ENCODE measurements around the gene BCAN.

DNA sequence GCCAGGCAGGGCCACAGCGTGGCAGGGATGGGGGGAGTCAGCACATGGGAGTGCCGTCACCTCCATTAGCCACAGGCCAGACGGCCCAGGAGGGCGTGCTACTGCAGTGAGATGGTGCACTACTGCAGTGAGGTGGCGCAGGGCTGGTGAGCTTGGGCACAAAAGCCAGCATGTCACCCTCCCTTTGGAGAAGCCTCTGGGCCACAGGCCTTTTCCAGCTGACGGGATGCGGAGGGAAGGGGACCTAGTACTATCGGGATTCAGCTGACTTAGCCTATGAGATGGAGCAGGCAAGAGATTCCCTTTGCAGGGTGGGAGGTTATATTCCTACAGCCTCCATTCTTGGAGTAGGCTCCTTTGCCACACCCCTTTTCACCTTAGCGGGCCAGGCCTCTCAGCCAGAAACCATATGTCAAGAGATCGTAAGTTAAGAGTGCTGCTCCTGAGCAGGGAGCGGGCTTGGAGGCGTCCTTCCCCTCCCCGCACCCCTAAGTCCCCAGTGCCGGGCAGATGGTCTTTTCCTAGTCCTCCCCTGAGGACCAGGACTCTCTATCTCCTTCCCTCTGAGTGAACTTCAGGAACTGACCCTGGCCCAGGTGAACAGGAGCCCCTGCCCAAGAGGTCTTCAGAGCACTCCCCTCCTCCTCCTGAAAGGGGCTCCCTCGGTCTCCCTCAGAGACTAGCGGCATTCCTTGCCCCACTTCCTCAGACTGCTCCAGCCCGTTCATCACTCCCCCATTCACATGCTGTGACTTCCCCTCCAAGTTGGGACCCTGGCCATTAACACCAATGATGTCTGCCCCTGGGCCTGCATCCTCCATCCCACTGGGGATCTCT lies 27.1 kb downstream of the BCAN start:
- no peak for TF ChIP-seq CTBP2 (IDR thresholded peaks at IDR 0.05; ENCODE audit: borderline replicate concordance, insufficient read depth, insufficient read length, low read length)
- no peak for TF ChIP-seq PHF8 (conservative IDR thresholded peaks at IDR 0.05; ENCODE audit: low read depth, low read length)
- TF ChIP-seq, protein P1, sequence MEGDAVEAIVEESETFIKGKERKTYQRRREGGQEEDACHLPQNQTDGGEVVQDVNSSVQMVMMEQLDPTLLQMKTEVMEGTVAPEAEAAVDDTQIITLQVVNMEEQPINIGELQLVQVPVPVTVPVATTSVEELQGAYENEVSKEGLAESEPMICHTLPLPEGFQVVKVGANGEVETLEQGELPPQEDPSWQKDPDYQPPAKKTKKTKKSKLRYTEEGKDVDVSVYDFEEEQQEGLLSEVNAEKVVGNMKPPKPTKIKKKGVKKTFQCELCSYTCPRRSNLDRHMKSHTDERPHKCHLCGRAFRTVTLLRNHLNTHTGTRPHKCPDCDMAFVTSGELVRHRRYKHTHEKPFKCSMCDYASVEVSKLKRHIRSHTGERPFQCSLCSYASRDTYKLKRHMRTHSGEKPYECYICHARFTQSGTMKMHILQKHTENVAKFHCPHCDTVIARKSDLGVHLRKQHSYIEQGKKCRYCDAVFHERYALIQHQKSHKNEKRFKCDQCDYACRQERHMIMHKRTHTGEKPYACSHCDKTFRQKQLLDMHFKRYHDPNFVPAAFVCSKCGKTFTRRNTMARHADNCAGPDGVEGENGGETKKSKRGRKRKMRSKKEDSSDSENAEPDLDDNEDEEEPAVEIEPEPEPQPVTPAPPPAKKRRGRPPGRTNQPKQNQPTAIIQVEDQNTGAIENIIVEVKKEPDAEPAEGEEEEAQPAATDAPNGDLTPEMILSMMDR (IDR thresholded peaks at IDR 0.05; ENCODE audit: control extremely low read depth in 1 of 3, insufficient read depth in 1 of 3, low read depth in 1 of 3, low read length in 3 of 3): no peak
- no peak for TF ChIP-seq CHD2 (IDR thresholded peaks at IDR 0.05; ENCODE audit: low read length)
- TF ChIP-seq, protein P2, sequence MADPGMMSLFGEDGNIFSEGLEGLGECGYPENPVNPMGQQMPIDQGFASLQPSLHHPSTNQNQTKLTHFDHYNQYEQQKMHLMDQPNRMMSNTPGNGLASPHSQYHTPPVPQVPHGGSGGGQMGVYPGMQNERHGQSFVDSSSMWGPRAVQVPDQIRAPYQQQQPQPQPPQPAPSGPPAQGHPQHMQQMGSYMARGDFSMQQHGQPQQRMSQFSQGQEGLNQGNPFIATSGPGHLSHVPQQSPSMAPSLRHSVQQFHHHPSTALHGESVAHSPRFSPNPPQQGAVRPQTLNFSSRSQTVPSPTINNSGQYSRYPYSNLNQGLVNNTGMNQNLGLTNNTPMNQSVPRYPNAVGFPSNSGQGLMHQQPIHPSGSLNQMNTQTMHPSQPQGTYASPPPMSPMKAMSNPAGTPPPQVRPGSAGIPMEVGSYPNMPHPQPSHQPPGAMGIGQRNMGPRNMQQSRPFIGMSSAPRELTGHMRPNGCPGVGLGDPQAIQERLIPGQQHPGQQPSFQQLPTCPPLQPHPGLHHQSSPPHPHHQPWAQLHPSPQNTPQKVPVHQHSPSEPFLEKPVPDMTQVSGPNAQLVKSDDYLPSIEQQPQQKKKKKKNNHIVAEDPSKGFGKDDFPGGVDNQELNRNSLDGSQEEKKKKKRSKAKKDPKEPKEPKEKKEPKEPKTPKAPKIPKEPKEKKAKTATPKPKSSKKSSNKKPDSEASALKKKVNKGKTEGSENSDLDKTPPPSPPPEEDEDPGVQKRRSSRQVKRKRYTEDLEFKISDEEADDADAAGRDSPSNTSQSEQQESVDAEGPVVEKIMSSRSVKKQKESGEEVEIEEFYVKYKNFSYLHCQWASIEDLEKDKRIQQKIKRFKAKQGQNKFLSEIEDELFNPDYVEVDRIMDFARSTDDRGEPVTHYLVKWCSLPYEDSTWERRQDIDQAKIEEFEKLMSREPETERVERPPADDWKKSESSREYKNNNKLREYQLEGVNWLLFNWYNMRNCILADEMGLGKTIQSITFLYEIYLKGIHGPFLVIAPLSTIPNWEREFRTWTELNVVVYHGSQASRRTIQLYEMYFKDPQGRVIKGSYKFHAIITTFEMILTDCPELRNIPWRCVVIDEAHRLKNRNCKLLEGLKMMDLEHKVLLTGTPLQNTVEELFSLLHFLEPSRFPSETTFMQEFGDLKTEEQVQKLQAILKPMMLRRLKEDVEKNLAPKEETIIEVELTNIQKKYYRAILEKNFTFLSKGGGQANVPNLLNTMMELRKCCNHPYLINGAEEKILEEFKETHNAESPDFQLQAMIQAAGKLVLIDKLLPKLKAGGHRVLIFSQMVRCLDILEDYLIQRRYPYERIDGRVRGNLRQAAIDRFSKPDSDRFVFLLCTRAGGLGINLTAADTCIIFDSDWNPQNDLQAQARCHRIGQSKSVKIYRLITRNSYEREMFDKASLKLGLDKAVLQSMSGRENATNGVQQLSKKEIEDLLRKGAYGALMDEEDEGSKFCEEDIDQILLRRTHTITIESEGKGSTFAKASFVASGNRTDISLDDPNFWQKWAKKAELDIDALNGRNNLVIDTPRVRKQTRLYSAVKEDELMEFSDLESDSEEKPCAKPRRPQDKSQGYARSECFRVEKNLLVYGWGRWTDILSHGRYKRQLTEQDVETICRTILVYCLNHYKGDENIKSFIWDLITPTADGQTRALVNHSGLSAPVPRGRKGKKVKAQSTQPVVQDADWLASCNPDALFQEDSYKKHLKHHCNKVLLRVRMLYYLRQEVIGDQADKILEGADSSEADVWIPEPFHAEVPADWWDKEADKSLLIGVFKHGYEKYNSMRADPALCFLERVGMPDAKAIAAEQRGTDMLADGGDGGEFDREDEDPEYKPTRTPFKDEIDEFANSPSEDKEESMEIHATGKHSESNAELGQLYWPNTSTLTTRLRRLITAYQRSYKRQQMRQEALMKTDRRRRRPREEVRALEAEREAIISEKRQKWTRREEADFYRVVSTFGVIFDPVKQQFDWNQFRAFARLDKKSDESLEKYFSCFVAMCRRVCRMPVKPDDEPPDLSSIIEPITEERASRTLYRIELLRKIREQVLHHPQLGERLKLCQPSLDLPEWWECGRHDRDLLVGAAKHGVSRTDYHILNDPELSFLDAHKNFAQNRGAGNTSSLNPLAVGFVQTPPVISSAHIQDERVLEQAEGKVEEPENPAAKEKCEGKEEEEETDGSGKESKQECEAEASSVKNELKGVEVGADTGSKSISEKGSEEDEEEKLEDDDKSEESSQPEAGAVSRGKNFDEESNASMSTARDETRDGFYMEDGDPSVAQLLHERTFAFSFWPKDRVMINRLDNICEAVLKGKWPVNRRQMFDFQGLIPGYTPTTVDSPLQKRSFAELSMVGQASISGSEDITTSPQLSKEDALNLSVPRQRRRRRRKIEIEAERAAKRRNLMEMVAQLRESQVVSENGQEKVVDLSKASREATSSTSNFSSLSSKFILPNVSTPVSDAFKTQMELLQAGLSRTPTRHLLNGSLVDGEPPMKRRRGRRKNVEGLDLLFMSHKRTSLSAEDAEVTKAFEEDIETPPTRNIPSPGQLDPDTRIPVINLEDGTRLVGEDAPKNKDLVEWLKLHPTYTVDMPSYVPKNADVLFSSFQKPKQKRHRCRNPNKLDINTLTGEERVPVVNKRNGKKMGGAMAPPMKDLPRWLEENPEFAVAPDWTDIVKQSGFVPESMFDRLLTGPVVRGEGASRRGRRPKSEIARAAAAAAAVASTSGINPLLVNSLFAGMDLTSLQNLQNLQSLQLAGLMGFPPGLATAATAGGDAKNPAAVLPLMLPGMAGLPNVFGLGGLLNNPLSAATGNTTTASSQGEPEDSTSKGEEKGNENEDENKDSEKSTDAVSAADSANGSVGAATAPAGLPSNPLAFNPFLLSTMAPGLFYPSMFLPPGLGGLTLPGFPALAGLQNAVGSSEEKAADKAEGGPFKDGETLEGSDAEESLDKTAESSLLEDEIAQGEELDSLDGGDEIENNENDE (IDR thresholded peaks at IDR 0.05; ENCODE audit: insufficient replicate concordance, low read length): no peak
- no peak for TF ChIP-seq NRF1 (IDR thresholded peaks at IDR 0.05; ENCODE audit: low read depth, low read length)
- TF ChIP-seq EP300 (IDR thresholded peaks at IDR 0.05; ENCODE audit: borderline replicate concordance in 1 of 2, low read depth in 2 of 2, low read length in 2 of 2): no peak
- no peak for TF ChIP-seq SIX5 (IDR thresholded peaks at IDR 0.05; ENCODE audit: low read depth, low read length)

Data from H1 (cell line).